ENCODE data around the gene GRIN2A. TPM values are rescaled to one million over a fixed set of nuclear protein-coding genes. Genes with fewer than 3 reads are reported as not detected.

The GRIN2A gene
- total and polyA plus RNA-seq, 4 donors: 11.2 to 42.6 (median 20.0) TPM

DNA sequence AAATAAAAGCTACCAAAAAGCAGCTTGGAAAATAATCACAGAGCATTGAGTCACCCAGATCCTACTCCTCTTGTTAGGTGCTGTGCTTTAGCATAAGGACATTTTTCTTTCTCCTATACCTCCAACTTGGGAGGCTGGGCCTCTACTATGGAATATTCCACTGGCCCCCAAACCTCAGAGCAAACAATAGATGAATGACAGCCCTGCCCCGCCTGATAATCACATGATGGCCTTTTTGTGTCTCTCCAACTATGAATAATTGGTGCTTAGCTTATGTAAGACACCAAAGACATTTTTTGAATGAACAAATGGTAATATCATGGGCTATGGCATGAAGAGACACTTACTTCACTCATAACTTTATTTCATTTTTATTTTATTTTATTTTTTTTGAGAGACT lies 250.2 kb downstream of the GRIN2A start:
- H3K27me3 ChIP-seq (ENCODE audit: control insufficient read depth, insufficient read depth, low read length): no peaks in the 10 kb centered on the region
- H3K4me1 ChIP-seq (ENCODE audit: control insufficient read depth, insufficient read depth, low read length): no peaks in the 10 kb centered on the region
- H3K9me3 ChIP-seq (ENCODE audit: control insufficient read depth, insufficient read depth, low read length): no peaks in the 10 kb centered on the region
- no peak for DNase-seq (ENCODE audit: low read depth in 4 of 6, low spot score in 6 of 6)
- H3K4me3 ChIP-seq (ENCODE audit: low read depth, low read length): no peak overlapping the region
- H3K27ac ChIP-seq (ENCODE audit: low read depth, low read length): no peak overlapping the region
- WGBS (ENCODE audit: insufficient coverage): no CpG with 5 or more reads among the region's 1 CpG
- H3K36me3 ChIP-seq (ENCODE audit: control insufficient read depth, insufficient read depth, low read length): no peaks in the 10 kb centered on the region

- Histone ChIP-seq H3K4me3 (ENCODE audit: low read depth, low read length) (no peak overlapping the region), H3K9me3 (ENCODE audit: control insufficient read depth, insufficient read depth, low read length) (no peaks in the 10 kb centered on the region), H3K4me1 (ENCODE audit: control insufficient read depth, insufficient read depth, low read length) (no peaks in the 10 kb centered on the region), H3K36me3 (ENCODE audit: control insufficient read depth, insufficient read depth, low read length) (no peaks in the 10 kb centered on the region), H3K27ac (ENCODE audit: low read depth, low read length) (no peak overlapping the region), H3K27me3 (ENCODE audit: control insufficient read depth, insufficient read depth, low read length) (no peaks in the 10 kb centered on the region)
- DNase-seq (ENCODE audit: low read depth in 4 of 6, low spot score in 6 of 6): peak in 2 of 6 donors; percentile 57 to 94
- 64% methylated on average over 3 of the region's 4 CpGs for WGBS (ENCODE audit: insufficient coverage)
Measured at GRCh38 chr16:9929836-9930235, 252.4 kb downstream of the GRIN2A start.

GRCh38 chr16:9929313-9929712 lies 252.9 kb downstream of the GRIN2A start:
- Histone ChIP-seq H3K27ac (ENCODE audit: low read depth, low read length) (no peak overlapping the region), H3K36me3 (ENCODE audit: control insufficient read depth, insufficient read depth, low read length) (no peaks in the 10 kb centered on the region), H3K4me1 (ENCODE audit: control insufficient read depth, insufficient read depth, low read length) (no peaks in the 10 kb centered on the region), H3K4me3 (ENCODE audit: low read depth, low read length) (no peak overlapping the region), H3K27me3 (ENCODE audit: control insufficient read depth, insufficient read depth, low read length) (no peaks in the 10 kb centered on the region), H3K9me3 (ENCODE audit: control insufficient read depth, insufficient read depth, low read length) (no peaks in the 10 kb centered on the region)
- no peak for DNase-seq (ENCODE audit: low read depth in 4 of 6, low spot score in 6 of 6)

- Histone ChIP-seq H3K9me3 (ENCODE audit: control insufficient read depth, insufficient read depth, low read length) (no peaks in the 10 kb centered on the region), H3K4me3 (ENCODE audit: low read depth, low read length) (no peak overlapping the region), H3K27ac (ENCODE audit: low read depth, low read length) (no peak overlapping the region), H3K27me3 (ENCODE audit: control insufficient read depth, insufficient read depth, low read length) (no peaks in the 10 kb centered on the region), H3K4me1 (ENCODE audit: control insufficient read depth, insufficient read depth, low read length) (peaks cover 3% of the 10 kb centered on the region), H3K36me3 (ENCODE audit: control insufficient read depth, insufficient read depth, low read length) (no peaks in the 10 kb centered on the region)
- no CpG with 5 or more reads among the region's 4 CpGs for WGBS (ENCODE audit: insufficient coverage)
- DNase-seq (ENCODE audit: low read depth in 4 of 6, low spot score in 6 of 6): peak in 1 of 6 donors; percentile 52
Measured at GRCh38 chr16:9922441-9922840, 259.8 kb downstream of the GRIN2A start.

- H3K4me3 ChIP-seq (ENCODE audit: low read depth, low read length): no peak overlapping the region
- no peaks in the 10 kb centered on the region for H3K9me3 ChIP-seq (ENCODE audit: control insufficient read depth, insufficient read depth, low read length)
- H3K27ac ChIP-seq (ENCODE audit: low read depth, low read length): no peak overlapping the region
- peaks cover 3% of the 10 kb centered on the region for H3K4me1 ChIP-seq (ENCODE audit: control insufficient read depth, insufficient read depth, low read length)
- H3K27me3 ChIP-seq (ENCODE audit: control insufficient read depth, insufficient read depth, low read length): no peaks in the 10 kb centered on the region
- peak in 1 of 6 donors; percentile 53 for DNase-seq (ENCODE audit: low read depth in 4 of 6, low spot score in 6 of 6)
- WGBS (ENCODE audit: insufficient coverage): no CpG with 5 or more reads among the region's 1 CpG
- H3K36me3 ChIP-seq (ENCODE audit: control insufficient read depth, insufficient read depth, low read length): no peaks in the 10 kb centered on the region
Measured at GRCh38 chr16:9921997-9922396, 260.2 kb downstream of the GRIN2A start.

- Histone ChIP-seq H3K4me3 (ENCODE audit: low read depth, low read length) (no peak overlapping the region), H3K9me3 (ENCODE audit: control insufficient read depth, insufficient read depth, low read length) (no peaks in the 10 kb centered on the region), H3K27me3 (ENCODE audit: control insufficient read depth, insufficient read depth, low read length) (no peaks in the 10 kb centered on the region), H3K36me3 (ENCODE audit: control insufficient read depth, insufficient read depth, low read length) (no peaks in the 10 kb centered on the region), H3K27ac (ENCODE audit: low read depth, low read length) (no peak overlapping the region), H3K4me1 (ENCODE audit: control insufficient read depth, insufficient read depth, low read length) (peaks cover 3% of the 10 kb centered on the region)
- DNase-seq (ENCODE audit: low read depth in 4 of 6, low spot score in 6 of 6): no peak
- WGBS (ENCODE audit: insufficient coverage): 89% methylated on average over 3 of the region's 3 CpGs
Measured at GRCh38 chr16:9919460-9919859, 262.8 kb downstream of the GRIN2A start.

GRCh38 chr16:9917691-9918090 lies 264.5 kb downstream of the GRIN2A start:
- Histone ChIP-seq H3K27ac (ENCODE audit: low read depth, low read length) (no peak overlapping the region), H3K36me3 (ENCODE audit: control insufficient read depth, insufficient read depth, low read length) (no peaks in the 10 kb centered on the region), H3K27me3 (ENCODE audit: control insufficient read depth, insufficient read depth, low read length) (no peaks in the 10 kb centered on the region), H3K4me1 (ENCODE audit: control insufficient read depth, insufficient read depth, low read length) (peaks cover 3% of the 10 kb centered on the region), H3K4me3 (ENCODE audit: low read depth, low read length) (no peak overlapping the region), H3K9me3 (ENCODE audit: control insufficient read depth, insufficient read depth, low read length) (no peaks in the 10 kb centered on the region)
- peak in 1 of 6 donors; percentile 66 for DNase-seq (ENCODE audit: low read depth in 4 of 6, low spot score in 6 of 6)
- no CpG with 5 or more reads among the region's 6 CpGs for WGBS (ENCODE audit: insufficient coverage)

GRCh38 chr16:9913604-9914326 lies 268.5 kb downstream of the GRIN2A start:
- no peaks in the 10 kb centered on the region for H3K9me3 ChIP-seq (ENCODE audit: control insufficient read depth, insufficient read depth, low read length)
- no peaks in the 10 kb centered on the region for H3K27me3 ChIP-seq (ENCODE audit: control insufficient read depth, insufficient read depth, low read length)
- 0% methylated on average over 1 of the region's 5 CpGs for WGBS (ENCODE audit: insufficient coverage)
- H3K4me1 ChIP-seq (ENCODE audit: control insufficient read depth, insufficient read depth, low read length): peaks cover under 1% of the 10 kb centered on the region
- H3K27ac ChIP-seq (ENCODE audit: low read depth, low read length): no peak overlapping the region
- peak in 1 of 6 donors; percentile 45 for DNase-seq (ENCODE audit: low read depth in 4 of 6, low spot score in 6 of 6)
- no peak overlapping the region for H3K4me3 ChIP-seq (ENCODE audit: low read depth, low read length)
- no peaks in the 10 kb centered on the region for H3K36me3 ChIP-seq (ENCODE audit: control insufficient read depth, insufficient read depth, low read length)

DNA sequence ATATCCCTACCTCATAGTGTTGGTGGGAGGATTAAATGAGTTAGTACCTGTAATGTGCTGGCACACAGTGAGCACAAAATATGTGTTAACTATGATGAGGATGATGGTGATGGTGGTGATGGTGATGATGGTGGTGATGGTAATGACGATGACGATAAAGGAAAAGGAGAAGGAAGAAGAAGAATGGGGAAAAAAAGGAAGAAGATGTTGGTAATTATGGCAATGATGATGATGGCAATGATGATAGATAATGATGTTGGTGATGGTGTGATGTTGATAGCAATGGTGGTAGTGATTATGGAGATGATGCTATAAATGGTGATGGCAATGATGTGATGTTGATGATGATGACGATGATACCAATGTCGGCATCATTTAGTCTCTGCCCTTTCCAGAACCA lies 270.2 kb downstream of the GRIN2A start:
- Histone ChIP-seq H3K4me1 (ENCODE audit: control insufficient read depth, insufficient read depth, low read length) (peaks cover 8% of the 10 kb centered on the region), H3K27me3 (ENCODE audit: control insufficient read depth, insufficient read depth, low read length) (no peaks in the 10 kb centered on the region), H3K27ac (ENCODE audit: low read depth, low read length) (no peak overlapping the region), H3K9me3 (ENCODE audit: control insufficient read depth, insufficient read depth, low read length) (no peaks in the 10 kb centered on the region), H3K4me3 (ENCODE audit: low read depth, low read length) (no peak overlapping the region), H3K36me3 (ENCODE audit: control insufficient read depth, insufficient read depth, low read length) (no peaks in the 10 kb centered on the region)
- no peak for DNase-seq (ENCODE audit: low read depth in 4 of 6, low spot score in 6 of 6)
- WGBS (ENCODE audit: insufficient coverage): 93% methylated on average over 2 of the region's 4 CpGs

- no peak overlapping the region for H3K4me3 ChIP-seq (ENCODE audit: low read depth, low read length)
- no peak overlapping the region for H3K27ac ChIP-seq (ENCODE audit: low read depth, low read length)
- no peaks in the 10 kb centered on the region for H3K36me3 ChIP-seq (ENCODE audit: control insufficient read depth, insufficient read depth, low read length)
- no peaks in the 10 kb centered on the region for H3K9me3 ChIP-seq (ENCODE audit: control insufficient read depth, insufficient read depth, low read length)
- H3K27me3 ChIP-seq (ENCODE audit: control insufficient read depth, insufficient read depth, low read length): no peaks in the 10 kb centered on the region
- H3K4me1 ChIP-seq (ENCODE audit: control insufficient read depth, insufficient read depth, low read length): peaks cover 8% of the 10 kb centered on the region
- DNase-seq (ENCODE audit: low read depth in 4 of 6, low spot score in 6 of 6): no peak
- no CpG with 5 or more reads among the region's 4 CpGs for WGBS (ENCODE audit: insufficient coverage)
Measured at GRCh38 chr16:9911231-9911630, 271.0 kb downstream of the GRIN2A start.

Data from spinal cord (tissue), 10 donors.